ENCODE results near the gene IRS2.

IRS2 gene

GRCh38 chr13:109780845-109781383 lies 5.5 kb downstream of the IRS2 start:
- CTCF ChIA-PET = interaction anchor here (1.2 kb wide), 1 partner anchor 50 kb away, joined by 3 read pairs; no protein-coding TSS in a partner anchor
- POLR2A ChIA-PET = no interaction called here

GRCh38 chr13:109779876-109780510 lies 6.4 kb downstream of the IRS2 start:
- CTCF ChIA-PET = interaction anchor here (0.9 to 1.2 kb wide), 2 partner anchors 49 to 81 kb away, joined by 3 read pairs; no protein-coding TSS in a partner anchor
- no peak for DNase-seq (ENCODE audit: extremely low spot score)
- no peak for TF ChIP-seq CTCF (IDR thresholded peaks at IDR 0.05; ENCODE audit: control extremely low read depth, extremely low read depth, low read depth, missing control alignments)
- POLR2A ChIA-PET = no interaction called here

More at GRCh38 chr13:109780845-109781383, 5.5 kb downstream of the IRS2 start:
- no peak for TF ChIP-seq CTCF (IDR thresholded peaks at IDR 0.05; ENCODE audit: control extremely low read depth, extremely low read depth, low read depth, missing control alignments)
- DNase-seq (ENCODE audit: extremely low spot score) = no peak

DNA sequence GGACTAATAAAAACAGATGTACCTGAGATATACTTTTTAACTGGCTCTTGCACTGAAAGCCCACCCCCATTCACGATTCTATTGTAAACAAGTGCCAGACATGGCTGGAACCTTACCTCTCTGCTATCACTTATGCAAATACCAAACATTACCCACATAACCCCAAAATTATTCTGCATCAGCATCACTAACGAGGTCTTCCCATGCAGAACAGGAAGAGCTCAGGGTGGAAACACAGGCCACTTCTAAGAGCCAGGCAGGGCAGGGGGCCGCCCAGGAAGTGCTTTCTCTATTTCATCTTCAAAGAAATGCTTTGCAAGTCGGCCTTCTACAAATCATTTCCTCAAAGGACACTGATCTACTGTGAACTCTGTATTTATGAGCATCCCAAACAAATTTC lies 7.3 kb downstream of the IRS2 start:
- CTCF ChIA-PET = no interaction called here

DNA sequence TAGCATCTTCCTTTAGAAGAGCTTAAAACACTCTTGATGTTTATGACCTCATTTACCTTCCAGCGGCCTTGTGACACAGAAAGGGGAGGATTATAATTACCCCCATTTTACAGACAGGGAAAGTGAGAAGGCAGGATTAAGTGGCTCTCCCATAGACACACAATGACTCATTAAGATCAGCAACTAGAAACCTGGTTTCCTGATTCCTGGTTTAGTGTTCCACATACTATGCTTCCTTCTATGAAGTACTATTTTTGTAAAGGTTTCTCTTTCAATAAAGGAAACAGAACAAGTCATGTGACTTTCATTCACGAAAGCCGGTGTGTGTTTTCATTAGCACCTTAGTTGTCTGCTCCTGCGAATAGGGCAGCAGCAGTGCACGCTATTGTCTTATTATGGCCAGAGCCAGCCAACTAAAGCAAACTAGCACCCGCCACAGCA lies 8.3 kb downstream of the IRS2 start:
- CTCF ChIA-PET = no interaction called here
- DNase-seq (ENCODE audit: extremely low spot score) = no peak

More for the DNA sequence above, 7.3 kb downstream of the IRS2 start:
- no peak for DNase-seq (ENCODE audit: extremely low spot score)
- POLR2A ChIA-PET = no interaction called here
- no peak for TF ChIP-seq CTCF (IDR thresholded peaks at IDR 0.05; ENCODE audit: control extremely low read depth, extremely low read depth, low read depth, missing control alignments)

GRCh38 chr13:109776575-109776974 lies 9.8 kb downstream of the IRS2 start:
- no peak for TF ChIP-seq CTCF (IDR thresholded peaks at IDR 0.05; ENCODE audit: control extremely low read depth, extremely low read depth, low read depth, missing control alignments)
- DNase-seq (ENCODE audit: extremely low spot score) = no peak
- POLR2A ChIA-PET = no interaction called here
- CTCF ChIA-PET = no interaction called here

More for the DNA sequence above, 8.3 kb downstream of the IRS2 start:
- no peak for TF ChIP-seq CTCF (IDR thresholded peaks at IDR 0.05; ENCODE audit: control extremely low read depth, extremely low read depth, low read depth, missing control alignments)
- POLR2A ChIA-PET = no interaction called here

- no peak for DNase-seq (ENCODE audit: extremely low spot score)
- ChIA-PET CTCF (no interaction called here), POLR2A (no interaction called here)
- no peak for TF ChIP-seq CTCF (IDR thresholded peaks at IDR 0.05; ENCODE audit: control extremely low read depth, extremely low read depth, low read depth, missing control alignments)
Measured at GRCh38 chr13:109773786-109774185, 12.6 kb downstream of the IRS2 start.
